SK-N-SH (cell line): ENCODE data around the gene RSRC1. TPM values are rescaled to one million over a fixed set of nuclear protein-coding genes. Genes with fewer than 3 reads are reported as not detected.
"Not testable (repeated sequence)": the region's sequence is repeated elsewhere in the genome, so short reads cannot be mapped to it uniquely, and the experiment has no call there.

Experiments
- CTCF ChIA-PET: fragments of 300-600, 350-600 bp; formaldehyde crosslinking; extraction: SDS; loops from one replicate; lab custom pipeline; 2021; lab: Yijun Ruan, JAX
- POLR2A ChIA-PET: fragments of 350-600 bp; sonication (Branson Sonifier 250); formaldehyde crosslinking; extraction: SDS; loops from one replicate; lab custom pipeline; 2020; ENCODE audit warnings: antibody characterized with exemption, inconsistent platforms; lab: Yijun Ruan, JAX
- DNase-seq: peaks from one replicate; pipeline ENCODE4 v3.0.0; 2012
- H2AFZ ChIP-seq: fragments of 200-600 bp; sonication (generic); 2 replicates; pipeline ENCODE4 v1.8.1; 2016; ENCODE audit warnings: antibody characterized with exemption, mild to moderate bottlenecking, low read depth
- H3F3A ChIP-seq: fragments of 200-600 bp; sonication (generic); replicated peaks from 2 replicates; pipeline ENCODE3; 2016; ENCODE audit warnings: antibody characterized with exemption, mild to moderate bottlenecking; ENCODE audit not compliant: insufficient read depth
- H3K27ac ChIP-seq, 2 experiments: fragments of 200-500 bp in 1 of 2; fragments of 200-600 bp in 1 of 2; sonication (Bioruptor generic) in 1 of 2; sonication (generic), shearing (Covaris generic) in 1 of 2; 2 replicates each; pipeline versions ENCODE4 v1.5.1 to v1.6.1; 2014 to 2016; ENCODE audit warnings: low read depth in 2 of 2, inconsistent platforms in 1 of 2, low read length in 1 of 2, mild to moderate bottlenecking in 1 of 2, mixed read lengths in 1 of 2
- H3K27me3 ChIP-seq: fragments of 200-600 bp; sonication (generic), shearing (Covaris generic); 2 replicates; pipeline ENCODE4 v1.6.1; 2016; ENCODE audit warnings: mixed run types; ENCODE audit not compliant: insufficient read depth
- H3K36me3 ChIP-seq, 2 experiments: fragments of 200-500 bp in 1 of 2; fragments of 200-600 bp in 1 of 2; sonication (Bioruptor generic) in 1 of 2; sonication (generic) in 1 of 2; replicated peaks in 1 of 2; 2 replicates each; pipeline versions ENCODE3 to v1.5.1; 2014 to 2016; ENCODE audit warnings: low read length in 1 of 2, mild to moderate bottlenecking in 1 of 2; ENCODE audit not compliant: insufficient read depth in 2 of 2, control insufficient read depth in 1 of 2
- H3K4me1 ChIP-seq, 2 experiments: fragments of 200-500 bp in 1 of 2; fragments of 200-600 bp in 1 of 2; sonication (Bioruptor generic) in 1 of 2; sonication (generic), shearing (Covaris generic) in 1 of 2; 2 replicates each; pipeline versions ENCODE4 v1.5.1 to v1.6.1; 2014 to 2016; ENCODE audit warnings: low read depth in 1 of 2, low read length in 1 of 2, mixed run types in 1 of 2; ENCODE audit not compliant: insufficient read depth in 2 of 2, control insufficient read depth in 1 of 2
- H3K4me2 ChIP-seq: fragments of 200-600 bp; sonication (generic), shearing (Covaris generic); 2 replicates; pipeline ENCODE4 v1.6.1; 2017; ENCODE audit warnings: mixed run types
- H3K4me3 ChIP-seq, 2 experiments: fragments of 200-500 bp in 1 of 2; fragments of 200-600 bp in 1 of 2; sonication (Bioruptor generic) in 1 of 2; sonication (generic), shearing (Covaris generic) in 1 of 2; 2 replicates each; pipeline versions ENCODE4 v1.5.1 to v1.8.1; 2014 to 2016; ENCODE audit warnings: low read depth in 2 of 2, inconsistent platforms in 1 of 2, low read length in 1 of 2, mild to moderate bottlenecking in 1 of 2, mixed read lengths in 1 of 2, moderate library complexity in 1 of 2
- H3K79me2 ChIP-seq: fragments of 200-600 bp; sonication (generic); 2 replicates; pipeline ENCODE4 v1.8.1; 2017; ENCODE audit warnings: mild to moderate bottlenecking; ENCODE audit not compliant: insufficient read depth
- H3K9ac ChIP-seq: fragments of 200-600 bp; sonication (generic); 2 replicates; pipeline ENCODE4 v1.6.1; 2017; ENCODE audit warnings: mixed run types
- H3K9me2 ChIP-seq: fragments of 200-600 bp; sonication (generic); 2 replicates; pipeline ENCODE4 v1.6.1; 2017; ENCODE audit warnings: mixed run types
- H3K9me3 ChIP-seq: fragments of 200-600 bp; sonication (generic); 2 replicates; pipeline ENCODE4 v1.6.1; 2017; ENCODE audit warnings: mixed run types, mild to moderate bottlenecking, moderate library complexity
- H4K20me1 ChIP-seq: fragments of 200-600 bp; sonication (generic); 2 replicates; pipeline ENCODE4 v1.6.1; 2017; ENCODE audit warnings: mild to moderate bottlenecking, mixed run types; ENCODE audit not compliant: insufficient read depth
- CTCF ChIP-seq: fragments of 200-600 bp; sonication (generic); IDR thresholded peaks from 2 replicates; pipeline ENCODE4 v1.6.1; 2017; ENCODE audit warnings: antibody characterized with exemption, mild to moderate bottlenecking, moderate library complexity
- FOSL2 ChIP-seq: IDR thresholded peaks from 2 replicates; pipeline ENCODE4 v1.4.0; 2012; ENCODE audit warnings: low read depth, mild to moderate bottlenecking, moderate library complexity, borderline replicate concordance
- JUND ChIP-seq: IDR thresholded peaks from 2 replicates; pipeline ENCODE4 v1.4.0; 2012
- MEF2A ChIP-seq: IDR thresholded peaks from 2 replicates; pipeline ENCODE4 v1.4.0; 2012; ENCODE audit warnings: low read depth, borderline replicate concordance
- NRF1 ChIP-seq: IDR thresholded peaks from 2 replicates; pipeline ENCODE4 v1.6.1; 2012; ENCODE audit warnings: low read depth, mild to moderate bottlenecking, low read length
- PBX3 ChIP-seq: IDR thresholded peaks from 2 replicates; pipeline ENCODE4; 2012
- RAD21 ChIP-seq: IDR thresholded peaks from 2 replicates; pipeline ENCODE4 v1.6.1; 2012; ENCODE audit warnings: mild to moderate bottlenecking, low read length
- RFX5 ChIP-seq: IDR thresholded peaks from 2 replicates; pipeline ENCODE4 v1.6.1; 2012; ENCODE audit warnings: mild to moderate bottlenecking, improper control_type of control experiment, low read length
- SIN3A ChIP-seq: IDR thresholded peaks from 2 replicates; pipeline ENCODE4 v1.6.1; 2012; ENCODE audit warnings: low read depth, mild to moderate bottlenecking, low read length, moderate library complexity, borderline replicate concordance
- SMC3 ChIP-seq: IDR thresholded peaks from 2 replicates; pipeline ENCODE4 v1.6.1; 2012; ENCODE audit warnings: low read depth, low read length, improper control_type of control experiment
- TEAD4 ChIP-seq: IDR thresholded peaks from 2 replicates; pipeline ENCODE4 v1.4.0; 2012; ENCODE audit warnings: mild to moderate bottlenecking, borderline replicate concordance; ENCODE audit not compliant: insufficient read depth
- USF1 ChIP-seq: IDR thresholded peaks from 2 replicates; pipeline ENCODE4 v1.4.0; 2012; ENCODE audit warnings: low read depth, borderline replicate concordance
- USF2 ChIP-seq: fragments of 150-350 bp; IDR thresholded peaks from 2 replicates; pipeline ENCODE4 v1.6.1; 2017; ENCODE audit warnings: antibody characterized with exemption, low read length, low read depth, borderline replicate concordance
- YY1 ChIP-seq: IDR thresholded peaks from 2 replicates; pipeline ENCODE4 v1.4.0; 2012; ENCODE audit warnings: low read depth, mild to moderate bottlenecking
- WGBS: methylation state at CpG from one replicate; pipeline ENCODE4 v1.1.6; 2017; ENCODE audit warnings: low lambda C conversion rate; 5-methylcytosine and 5-hydroxymethylcytosine counted together
- polyA plus RNA-seq, 3 experiments: library from polyadenylated mRNA; depleted of rRNA; stranded (reverse); fragments of >200 nt; gene quantifications; 2 replicates each; pipeline ENCODE4 v1.2.3, GENCODE V29; 2012

The RSRC1 gene
- polyA plus RNA-seq, 1 of the 3 experiments (the other 2 are of a cell fraction): 4.5 TPM

GRCh38 chr3:158221426-158221825, 111.5 kb downstream of the RSRC1 start:
- H3K9me2 ChIP-seq: no peaks in the 10 kb centered on the region
- no peaks in the 10 kb centered on the region for H4K20me1 ChIP-seq
- no peaks in the 10 kb centered on the region; the same call in 1 of the 2 replicates for H3K79me2 ChIP-seq
- H3K4me3 ChIP-seq: no peak overlapping the region
- no peak overlapping the region for H2AFZ ChIP-seq
- TF ChIP-seq USF2 (no peak), PBX3 (no peak), RAD21 (no peak), RFX5 (no peak), USF1 (no peak), NRF1 (no peak), YY1 (no peak), CTCF (no peak)
- no peak overlapping the region for H3K27ac ChIP-seq
- no peaks in the 10 kb centered on the region for H3K27me3 ChIP-seq
- no peaks in the 10 kb centered on the region for H3K36me3 ChIP-seq
- 69% methylated on average over 2 of the region's 2 CpGs for WGBS
- no peaks in the 10 kb centered on the region for H3K9me3 ChIP-seq
- POLR2A ChIA-PET: no interaction called here
- DNase-seq: no peak
- CTCF ChIA-PET: no interaction called here
- peaks cover 0 to 3% of the 10 kb centered on the region in 2 experiments; a peak in 2 of 4 replicates for H3K4me1 ChIP-seq
- no peaks in the 10 kb centered on the region for H3F3A ChIP-seq
- no peak overlapping the region for H3K9ac ChIP-seq
- no peak overlapping the region for H3K4me2 ChIP-seq

GRCh38 chr3:158226429-158226828, 116.5 kb downstream of the RSRC1 start:
- Histone ChIP-seq H3K79me2 (no peaks in the 10 kb centered on the region; the same call in 1 of the 2 replicates), H3K9me2 (no peaks in the 10 kb centered on the region), H3K36me3 (no peaks in the 10 kb centered on the region), H3K4me3 (no peak overlapping the region), H3K4me2 (no peak overlapping the region), H3K27ac (no peak overlapping the region), H3K27me3 (no peaks in the 10 kb centered on the region), H3K9ac (no peak overlapping the region), H3K9me3 (no peaks in the 10 kb centered on the region), H2AFZ (no peak overlapping the region), H3K4me1 (no peaks in the 10 kb centered on the region; a peak in 2 of 4 replicates), H3F3A (peaks cover 7% of the 10 kb centered on the region), H4K20me1 (no peaks in the 10 kb centered on the region)
- POLR2A ChIA-PET: no interaction called here
- CTCF ChIA-PET: no interaction called here
- TF ChIP-seq TEAD4 (no peak), NRF1 (no peak), FOSL2 (no peak), USF1 (no peak), SMC3 (no peak), MEF2A (no peak), CTCF (no peak), SIN3A (no peak), RFX5 (no peak), JUND (no peak)
- DNase-seq: no peak

- POLR2A ChIA-PET, H2AFZ ChIP-seq, H3K9me2 ChIP-seq, H3F3A ChIP-seq, H3K4me2 ChIP-seq, H3K79me2 ChIP-seq, H4K20me1 ChIP-seq, H3K9ac ChIP-seq, H3K4me3 ChIP-seq, H3K27ac ChIP-seq, H3K27me3 ChIP-seq, DNase-seq, H3K9me3 ChIP-seq, CTCF ChIA-PET, H3K36me3 ChIP-seq: not testable (repeated sequence)
- 91% methylated on average over 10 of the region's 10 CpGs for WGBS
- peaks cover 0 to 11% of the 10 kb centered on the region in 2 experiments; a peak in 1 of 4 replicates for H3K4me1 ChIP-seq
These were observed 119.1 kb downstream of the RSRC1 start for GRCh38 chr3:158228942-158229341.
